ENCODE results near the gene HEXA.
"Not testable (repeated sequence)": the region's sequence is repeated elsewhere in the genome, so short reads cannot be mapped to it uniquely, and the experiment has no call there.

HEXA gene

DNA sequence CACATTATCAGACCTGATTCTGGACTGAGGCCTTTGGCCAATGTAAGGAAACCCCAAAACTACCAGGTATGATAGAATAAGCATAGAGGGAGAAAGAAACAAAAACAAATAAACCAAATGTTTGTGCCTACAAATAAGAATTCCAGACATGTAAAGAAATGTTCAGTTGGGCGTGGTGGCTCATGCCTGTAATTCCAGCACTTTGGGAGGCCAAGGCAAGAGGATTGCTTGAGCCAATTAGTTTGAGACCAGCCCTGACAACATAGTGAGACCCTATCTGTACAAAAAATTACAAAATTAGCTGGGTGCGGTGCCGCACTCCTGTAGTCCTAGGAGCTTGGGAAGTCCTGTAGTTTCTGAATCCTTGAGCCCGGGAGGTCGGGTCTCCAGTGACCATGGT lies 35.3 kb upstream of the HEXA start:
- TF ChIP-seq, protein P1, sequence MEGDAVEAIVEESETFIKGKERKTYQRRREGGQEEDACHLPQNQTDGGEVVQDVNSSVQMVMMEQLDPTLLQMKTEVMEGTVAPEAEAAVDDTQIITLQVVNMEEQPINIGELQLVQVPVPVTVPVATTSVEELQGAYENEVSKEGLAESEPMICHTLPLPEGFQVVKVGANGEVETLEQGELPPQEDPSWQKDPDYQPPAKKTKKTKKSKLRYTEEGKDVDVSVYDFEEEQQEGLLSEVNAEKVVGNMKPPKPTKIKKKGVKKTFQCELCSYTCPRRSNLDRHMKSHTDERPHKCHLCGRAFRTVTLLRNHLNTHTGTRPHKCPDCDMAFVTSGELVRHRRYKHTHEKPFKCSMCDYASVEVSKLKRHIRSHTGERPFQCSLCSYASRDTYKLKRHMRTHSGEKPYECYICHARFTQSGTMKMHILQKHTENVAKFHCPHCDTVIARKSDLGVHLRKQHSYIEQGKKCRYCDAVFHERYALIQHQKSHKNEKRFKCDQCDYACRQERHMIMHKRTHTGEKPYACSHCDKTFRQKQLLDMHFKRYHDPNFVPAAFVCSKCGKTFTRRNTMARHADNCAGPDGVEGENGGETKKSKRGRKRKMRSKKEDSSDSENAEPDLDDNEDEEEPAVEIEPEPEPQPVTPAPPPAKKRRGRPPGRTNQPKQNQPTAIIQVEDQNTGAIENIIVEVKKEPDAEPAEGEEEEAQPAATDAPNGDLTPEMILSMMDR (conservative IDR thresholded peaks at IDR 0.05) = no peak
- TF ChIP-seq ZFX (IDR thresholded peaks at IDR 0.05) = no peak

DNA sequence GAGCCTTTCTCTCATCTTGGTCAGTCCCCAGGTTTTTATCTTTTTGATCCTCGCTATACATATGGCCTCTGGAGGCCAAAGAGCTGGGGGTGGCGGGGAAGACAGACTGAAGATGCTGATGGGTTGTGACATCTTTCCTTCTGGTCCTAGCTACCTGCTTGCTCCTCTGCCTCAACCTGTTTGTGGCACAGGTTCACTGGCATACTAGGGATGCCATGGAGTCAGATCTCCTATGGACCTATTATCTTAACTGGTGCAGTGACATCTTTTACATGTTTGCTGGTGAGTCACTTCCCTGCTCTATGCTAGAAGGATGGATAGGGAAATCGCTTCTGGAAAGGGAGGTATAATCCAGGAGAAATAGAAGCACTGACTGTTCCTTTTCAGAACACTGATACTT lies 31.1 kb upstream of the HEXA start:
- no peak for TF ChIP-seq ZFX (IDR thresholded peaks at IDR 0.05)
- TF ChIP-seq, protein P1 (conservative IDR thresholded peaks at IDR 0.05) = no peak
- H3K27ac ChIP-seq = no peak overlapping the region

More for the DNA sequence above, 35.3 kb upstream of the HEXA start:
- H3K27ac ChIP-seq = no peak overlapping the region

DNA sequence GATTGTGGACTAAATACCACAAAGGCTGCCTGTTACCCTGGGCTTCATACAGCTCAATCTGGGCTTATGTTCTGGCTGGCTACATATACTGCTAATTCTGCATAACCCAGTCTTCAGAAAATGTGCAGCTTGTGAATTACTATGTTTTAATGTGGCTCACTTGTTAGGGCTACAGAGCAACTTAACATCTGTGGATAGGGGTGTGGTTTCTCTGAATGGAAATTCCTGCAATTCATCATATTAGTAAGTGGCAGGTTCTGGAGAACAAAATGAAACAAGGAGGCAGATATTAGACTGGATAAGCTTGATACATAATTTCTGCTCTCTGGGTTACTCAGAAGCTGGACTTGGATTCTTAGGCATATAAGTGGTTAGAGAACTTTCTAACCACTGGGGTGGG lies 29.0 kb upstream of the HEXA start:
- no peak overlapping the region for H3K27ac ChIP-seq
- TF ChIP-seq, protein P1 (conservative IDR thresholded peaks at IDR 0.05) = no peak
- no peak for TF ChIP-seq ZFX (IDR thresholded peaks at IDR 0.05)

DNA sequence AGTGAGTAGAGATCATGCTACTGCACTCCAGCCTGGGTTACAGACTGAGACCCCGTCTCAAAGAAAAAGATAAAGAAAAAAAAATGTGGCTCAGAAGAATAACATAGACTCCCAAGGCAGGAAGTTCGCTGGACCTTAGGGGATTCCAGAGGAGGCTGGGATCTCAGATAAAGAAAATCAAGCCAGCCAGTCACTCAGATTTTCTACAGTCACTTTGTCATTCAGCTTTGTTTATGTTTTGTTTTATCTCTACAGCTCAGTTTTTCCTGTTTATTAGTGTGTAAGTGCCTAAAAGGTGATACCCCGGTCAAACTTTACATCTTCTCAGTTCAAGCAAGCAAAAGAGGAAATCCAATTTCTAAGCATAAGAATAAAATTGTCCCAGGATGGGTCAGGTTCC lies 28.5 kb upstream of the HEXA start:
- H3K27ac ChIP-seq = no peak overlapping the region
- TF ChIP-seq, protein P1 (conservative IDR thresholded peaks at IDR 0.05) = no peak
- no peak for TF ChIP-seq ZFX (IDR thresholded peaks at IDR 0.05)

DNA sequence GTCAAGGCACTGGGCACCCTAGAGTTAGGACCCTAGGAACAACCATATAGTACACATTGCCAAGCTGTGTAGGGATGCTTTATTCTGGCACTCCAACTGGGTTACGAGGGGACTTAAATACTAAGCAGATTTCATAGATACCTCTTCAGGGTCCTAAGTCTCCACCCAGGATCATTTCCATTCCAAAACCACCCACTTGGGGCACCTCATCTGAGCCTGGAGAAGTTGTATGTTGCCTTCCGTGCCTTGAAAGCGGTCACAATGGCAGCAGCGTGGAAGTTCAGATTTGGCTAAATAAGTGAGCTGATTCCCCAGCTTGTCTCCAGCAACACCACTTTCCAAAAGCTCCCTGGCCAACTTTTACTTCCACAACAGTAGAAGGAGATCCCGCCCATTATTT lies 26.9 kb upstream of the HEXA start:
- TF ChIP-seq, protein P1 (conservative IDR thresholded peaks at IDR 0.05) = no peak; the same call in 1 of the 2 replicates
- TF ChIP-seq ZFX (IDR thresholded peaks at IDR 0.05) = no peak
- no peak overlapping the region for H3K27ac ChIP-seq

DNA sequence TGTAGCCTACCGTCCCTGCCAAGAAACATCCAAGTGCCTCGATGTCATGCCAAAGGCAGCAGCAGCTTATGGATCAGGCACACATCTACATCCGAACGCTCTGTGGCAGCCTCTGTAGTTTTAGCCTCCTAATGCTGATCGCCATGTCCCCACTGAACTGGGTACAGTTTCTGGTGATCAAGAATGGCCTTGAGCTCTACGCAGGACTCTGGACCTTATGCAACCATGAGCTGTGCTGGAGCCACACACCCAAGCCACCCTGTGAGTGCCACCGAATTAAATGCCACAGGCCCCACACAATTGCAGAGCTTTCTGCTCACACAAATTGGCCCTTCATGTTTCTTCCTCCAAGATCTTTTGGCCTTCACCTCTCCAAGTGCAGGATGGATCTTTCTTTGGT lies 22.8 kb upstream of the HEXA start:
- no peak overlapping the region for H3K27ac ChIP-seq
- no peak for TF ChIP-seq ZFX (IDR thresholded peaks at IDR 0.05)
- TF ChIP-seq, protein P1 (conservative IDR thresholded peaks at IDR 0.05) = no peak

DNA sequence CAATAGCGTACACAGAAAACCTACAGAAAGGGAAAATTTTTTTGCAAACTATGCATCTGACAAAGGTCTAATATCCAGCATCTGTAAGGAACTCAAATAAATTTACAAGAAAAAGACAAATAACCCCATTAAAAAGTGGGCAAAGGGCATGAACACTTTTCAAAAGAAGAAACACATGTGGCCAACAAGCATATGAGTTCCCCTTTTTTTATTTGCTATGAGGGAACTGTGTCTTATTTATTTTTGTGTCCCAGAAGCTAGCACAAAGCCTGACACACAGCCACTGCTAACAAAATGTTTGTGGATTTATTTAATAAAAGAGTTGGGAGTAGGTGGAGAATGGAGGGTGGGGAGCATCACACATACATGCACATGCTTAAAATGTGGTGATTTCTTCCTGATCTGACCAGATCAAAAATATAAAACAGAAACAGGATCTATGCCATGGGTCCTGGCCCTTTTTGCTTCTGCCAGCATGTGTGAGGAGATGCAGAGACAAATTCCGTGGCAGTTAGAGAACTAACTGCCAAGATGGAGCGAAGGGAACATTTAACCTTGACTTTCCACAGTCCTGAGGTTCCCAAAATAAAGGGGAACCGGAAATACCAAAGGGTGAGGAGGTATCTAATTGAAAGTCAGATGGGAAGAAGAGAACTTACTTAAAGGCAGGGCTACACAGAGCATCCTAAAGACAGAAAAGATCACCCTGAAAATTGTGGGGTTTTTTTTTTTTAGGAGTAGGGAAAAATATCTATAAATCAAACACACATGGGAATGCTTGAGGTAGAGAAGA lies 22.2 kb upstream of the HEXA start, which contains the start of gene TMEM202:
Gene TMEM202 (plus strand): TSS at position 510 of the 793 bp plus-strand sequence. CDS start 22 bp downstream, at position 532.
- H3K27ac ChIP-seq = no peak within 1 kb of the TSS
- TF ChIP-seq, protein P1 (conservative IDR thresholded peaks at IDR 0.05) = no peak
- no peak for TF ChIP-seq ZFX (IDR thresholded peaks at IDR 0.05)

DNA sequence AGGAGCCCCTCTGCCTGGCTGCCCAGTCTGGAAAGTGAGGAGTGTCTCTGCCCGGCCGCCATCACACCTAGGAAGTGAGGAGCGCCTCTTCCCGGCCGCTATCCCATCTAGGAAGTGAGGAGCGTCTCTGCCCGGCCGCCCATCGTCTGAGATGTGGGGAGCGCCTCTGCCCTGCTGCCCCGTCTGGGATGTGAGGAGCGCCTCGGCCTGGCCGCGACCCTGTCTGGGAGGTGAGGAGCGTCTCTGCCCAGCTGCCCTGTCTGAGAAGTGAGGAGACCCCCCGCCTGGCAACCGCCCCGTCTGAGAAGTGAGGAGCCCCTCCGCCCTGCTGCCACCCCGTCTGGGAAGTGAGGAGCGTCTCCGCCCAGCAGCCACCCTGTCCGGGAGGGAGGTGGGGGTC lies 20.5 kb upstream of the HEXA start:
- not testable (repeated sequence) for H3K27ac ChIP-seq
